Sciatic nerve (tissue), 2 donors: ENCODE results near the gene SIAH3. TPM values are rescaled to one million over a fixed set of nuclear protein-coding genes. Genes with fewer than 3 reads are reported as not detected.

Experiments
- ATAC-seq: fragments of 200-7000 bp; cut with Tn5 transposase; one replicate; pipeline ENCODE4 v1.9.1; 2020; ENCODE audit warnings: mild to moderate bottlenecking, moderate library complexity
- DNase-seq: peaks from one replicate; pipeline ENCODE4 v3.0.0-alpha.2; 2020; ENCODE audit warnings: low spot score
- intact Hi-C: fragments of 100-400 bp; cut with DNase I; formaldehyde crosslinking; loops from one replicate; pipeline ENCODE4 v1.14.2; 2022
- total RNA-seq: library from RNA; stranded (reverse); fragmentation: NEBNext Ultra II Directional; extraction: Animal tissue kit (Norgen Biotek cat#: 25700); gene quantifications from one replicate; pipeline ENCODE4 v1.2.1, GENCODE V29; 2021
- donor health status: DM: no; HTN: no; CAD: no.
- donor health status: DM: no; HTN: no; CAD: no.

SIAH3 gene
- total RNA-seq, 1 donor from 2014 or later = not detected

DNA sequence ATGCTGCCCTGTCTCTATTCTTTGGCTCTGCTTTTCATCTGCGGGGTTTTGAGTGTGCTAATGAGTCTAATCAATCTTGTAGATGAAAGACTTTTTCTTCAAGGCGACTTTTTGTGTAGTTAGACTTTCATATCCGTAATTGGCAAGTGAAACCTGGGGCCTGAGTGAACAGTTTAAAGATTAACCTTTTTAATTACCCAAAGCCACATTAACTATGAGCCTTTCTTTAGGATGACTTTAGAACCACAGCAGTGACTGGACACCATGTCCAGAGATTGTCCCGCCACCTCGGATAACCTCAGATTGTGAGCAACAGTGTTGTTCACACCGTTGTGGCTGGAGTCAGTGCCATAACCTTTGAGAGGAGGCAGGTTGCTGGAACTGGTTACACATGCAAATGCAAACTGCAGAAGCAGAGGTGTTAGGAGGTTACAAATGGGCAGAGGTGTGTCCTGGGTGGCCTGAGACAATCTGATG is 58.7 kb downstream of the SIAH3 start:
- intact Hi-C loops = no loop called here
- ATAC-seq (no peak), DNase-seq (no peak)

GRCh38 chr13:45788011-45788410 is 63.5 kb downstream of the SIAH3 start:
- DNase-seq = no peak
- ATAC-seq = no peak
- intact Hi-C loops = no loop called here

GRCh38 chr13:45787346-45787745 is 64.2 kb downstream of the SIAH3 start:
- DNase-seq = no peak
- intact Hi-C loops = no loop called here
- ATAC-seq = no peak

GRCh38 chr13:45786293-45786920 is 65.1 kb downstream of the SIAH3 start:
- ATAC-seq = no peak
- no peak for DNase-seq
- intact Hi-C loops = no loop called here

DNA sequence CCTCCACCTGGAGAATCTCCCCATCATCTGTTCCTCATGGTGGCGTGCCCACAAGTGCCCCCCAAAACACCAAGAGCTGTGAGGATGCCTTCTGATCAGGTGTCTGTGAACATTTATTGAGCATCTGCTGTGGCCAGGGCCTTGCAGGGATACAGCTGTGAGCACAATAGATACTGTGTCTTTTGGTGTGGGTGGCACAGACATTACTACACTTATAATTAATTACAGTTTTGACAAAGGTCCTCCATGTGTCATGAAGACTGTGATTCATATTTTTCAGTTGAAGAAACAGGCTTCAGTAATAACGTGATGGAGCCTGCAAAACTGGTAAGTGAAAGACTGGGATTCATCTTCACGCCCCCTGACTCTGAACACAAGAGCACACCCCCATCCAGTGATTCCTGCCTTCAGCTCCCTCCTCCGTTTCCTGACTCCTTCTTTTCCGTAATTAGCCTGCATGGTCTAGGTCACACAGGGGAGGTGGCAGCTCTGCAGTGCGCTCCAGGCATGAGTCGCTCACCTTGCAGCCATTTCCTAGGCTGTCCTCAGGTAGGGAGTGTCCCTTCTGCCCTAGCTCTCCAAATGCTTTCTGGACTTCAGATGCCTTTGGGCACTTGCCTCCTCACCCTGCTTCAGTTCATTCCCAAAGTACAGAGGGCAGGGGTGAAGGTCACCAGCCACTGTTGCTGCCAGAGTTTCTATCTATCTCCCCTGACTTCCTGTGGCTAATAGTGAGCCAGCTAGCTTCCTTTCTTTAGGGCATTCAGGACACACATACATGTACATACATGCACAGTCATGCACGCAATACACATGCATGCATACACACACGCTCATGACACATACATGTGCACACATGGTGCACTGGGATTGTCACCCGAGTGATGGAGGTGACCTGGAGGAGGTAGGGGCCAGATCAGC is 66.5 kb downstream of the SIAH3 start:
- intact Hi-C loops = no loop called here
- DNase-seq (no peak), ATAC-seq (no peak)

DNA sequence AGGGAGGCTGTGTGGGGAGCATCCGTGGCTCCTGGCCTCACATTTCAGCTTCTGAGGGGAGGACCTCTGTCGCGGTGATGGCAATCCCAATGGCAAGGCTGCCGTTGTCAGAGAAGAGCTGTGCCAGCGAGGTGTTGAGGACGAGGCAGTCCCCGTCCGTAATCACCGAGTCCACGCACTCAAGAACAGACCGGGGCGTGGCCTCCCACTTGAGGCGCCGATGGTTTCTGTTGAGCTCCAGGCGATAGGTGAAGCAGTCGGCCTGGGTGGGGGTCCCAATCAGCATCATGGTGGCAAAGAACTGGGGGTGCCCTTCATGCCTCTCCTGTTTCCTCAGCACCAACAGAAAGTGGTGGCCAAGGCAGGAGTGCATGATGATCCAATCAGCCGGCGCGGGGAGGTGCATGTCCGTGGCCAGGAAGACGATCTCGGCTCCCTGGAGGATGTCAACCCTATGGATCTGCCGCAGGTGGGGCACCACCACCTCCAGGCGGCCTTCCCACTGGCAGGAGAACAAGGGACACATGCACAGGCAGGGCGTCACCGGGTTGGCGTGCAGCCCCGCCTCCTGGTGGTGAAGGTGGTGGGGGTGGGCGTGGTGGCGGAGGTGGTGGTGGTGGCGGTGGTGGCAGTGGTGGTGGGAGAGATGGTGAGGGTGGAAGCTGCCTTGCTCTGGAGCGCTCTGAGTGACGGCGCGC is 68.1 kb downstream of the SIAH3 start:
- intact Hi-C loops = no loop called here

DNA sequence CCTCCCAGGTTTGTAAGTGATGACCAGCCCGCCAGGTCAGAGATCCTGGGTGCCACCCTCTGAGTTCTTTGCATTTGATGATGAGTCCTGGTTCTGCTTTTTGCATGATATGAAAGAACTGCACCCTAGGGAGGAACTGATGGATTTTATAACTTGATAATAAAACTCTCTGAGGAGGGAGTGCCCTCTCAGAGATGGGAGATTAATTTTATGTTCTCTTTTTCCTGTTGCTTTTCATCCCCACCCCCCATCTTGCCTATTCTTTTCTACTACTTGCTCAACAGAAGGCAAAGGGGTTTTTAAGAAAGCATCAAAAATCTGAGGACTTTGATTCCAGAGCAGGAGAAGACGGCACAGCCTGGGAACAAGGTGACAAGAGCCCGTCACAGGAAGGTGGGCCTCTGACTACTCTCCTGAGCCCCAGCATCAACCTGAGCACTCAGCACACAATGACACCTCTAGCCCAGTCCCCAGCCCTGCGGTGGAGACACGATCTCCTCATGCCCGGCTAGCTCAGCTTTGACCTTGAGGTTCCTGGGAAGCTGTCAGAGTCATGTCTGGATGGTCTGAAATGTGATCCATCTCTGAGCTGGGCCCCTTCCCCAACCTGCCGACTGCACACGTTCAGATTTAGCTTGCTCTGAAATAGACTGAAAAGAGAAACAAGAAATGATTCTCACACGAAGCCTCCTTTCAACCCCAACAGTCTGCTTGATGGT is 69.1 kb downstream of the SIAH3 start:
- DNase-seq = no peak
- no peak for ATAC-seq
- intact Hi-C loops = no loop called here

More for the DNA sequence above, 68.1 kb downstream of the SIAH3 start:
- DNase-seq (no peak), ATAC-seq (no peak)

DNA sequence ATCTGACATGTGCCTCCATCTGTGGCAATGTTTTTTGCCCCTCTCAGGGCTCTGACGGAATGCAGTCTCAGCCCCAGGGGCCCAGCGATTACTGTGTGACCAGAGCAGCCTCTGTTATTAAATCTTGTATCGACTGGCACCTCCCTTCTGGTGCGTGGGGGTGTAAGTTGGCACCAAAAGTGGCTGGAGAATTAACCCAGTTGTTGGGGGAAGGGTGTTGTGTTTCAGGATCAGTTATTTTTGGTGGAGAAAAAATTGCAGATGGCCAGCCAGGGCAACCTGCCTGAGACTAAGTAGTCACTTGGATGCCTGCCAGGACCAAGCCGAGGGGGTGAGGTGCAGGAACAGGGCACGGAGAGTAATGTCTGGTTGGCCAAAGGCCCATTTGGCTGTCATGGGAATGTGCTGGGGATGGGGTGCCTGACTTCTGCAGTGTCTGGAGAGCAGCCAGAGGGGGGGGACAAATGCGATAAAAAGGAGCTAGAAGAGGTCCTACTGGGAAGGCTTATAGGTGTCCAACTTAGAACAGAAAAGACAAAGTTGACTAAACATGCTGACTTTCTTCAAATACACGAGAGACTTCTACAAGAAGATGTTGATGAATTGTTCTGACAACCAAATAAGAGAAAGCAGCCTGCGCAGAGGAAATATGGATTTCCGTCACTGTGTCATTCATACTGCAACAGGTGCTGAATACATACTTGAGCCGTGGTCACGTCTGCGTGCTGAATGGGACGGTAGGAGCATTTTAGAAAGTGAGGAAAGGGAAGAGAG is 69.8 kb downstream of the SIAH3 start:
- peak; percentile 61 for DNase-seq
- intact Hi-C loops = no loop called here
- ATAC-seq = no peak

- intact Hi-C loops = no loop called here
Observed at GRCh38 chr13:45779901-45780300, 71.7 kb downstream of the SIAH3 start.

GRCh38 chr13:45778882-45779281 is 72.7 kb downstream of the SIAH3 start:
- ATAC-seq = no peak
- intact Hi-C loops = no loop called here
- DNase-seq = no peak

More at GRCh38 chr13:45779901-45780300, 71.7 kb downstream of the SIAH3 start:
- no peak for ATAC-seq
- no peak for DNase-seq

DNA sequence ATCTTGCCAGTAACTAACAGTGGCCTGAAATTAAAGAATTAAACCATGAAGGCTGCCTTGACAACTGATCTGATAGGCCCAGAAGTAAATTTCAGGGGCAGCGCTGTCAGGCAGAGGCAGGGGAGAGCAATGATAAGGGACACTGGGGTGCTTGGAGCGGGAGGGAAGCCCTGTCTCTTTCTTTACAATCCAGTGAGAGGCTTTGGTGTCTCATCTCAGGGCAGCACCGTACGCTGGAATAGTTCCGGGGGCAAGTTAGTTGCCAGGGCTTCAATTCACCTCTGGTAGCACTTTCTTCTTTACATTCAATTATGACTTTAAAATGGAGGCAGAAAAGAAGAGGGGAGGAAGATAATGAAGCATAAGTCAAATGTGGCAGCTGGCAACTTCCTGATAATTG is 74.8 kb downstream of the SIAH3 start:
- ATAC-seq (no peak), DNase-seq (no peak)
- intact Hi-C loops = no loop called here

DNA sequence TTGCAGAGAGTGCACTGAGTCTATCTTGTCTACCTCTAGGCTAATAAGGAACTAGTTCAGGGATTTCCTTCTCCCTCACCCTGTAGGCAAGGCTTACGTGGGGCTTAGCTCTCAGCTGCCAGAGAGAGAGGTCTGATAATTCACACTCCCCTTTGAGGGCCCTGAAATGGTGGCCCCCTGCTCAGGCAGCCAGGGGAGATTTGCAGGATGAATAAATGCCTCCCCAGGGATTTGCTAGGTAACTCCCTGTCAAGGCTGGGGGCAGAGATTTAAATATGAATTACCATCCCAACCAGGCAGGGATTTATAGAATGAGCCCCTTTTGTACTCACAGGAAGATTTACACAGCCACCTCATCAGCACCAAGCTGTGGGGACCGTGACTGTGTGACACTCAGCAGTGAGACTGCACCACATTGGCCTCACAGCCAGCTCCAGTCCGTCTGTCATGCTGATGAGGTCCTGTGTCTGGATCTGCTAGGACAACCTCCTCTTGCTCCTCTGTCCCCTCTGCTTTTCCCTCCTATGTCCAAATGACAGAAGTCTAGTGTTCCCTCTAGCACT is 76.1 kb downstream of the SIAH3 start:
- DNase-seq = no peak
- ATAC-seq = no peak
- intact Hi-C loops = no loop called here

- no peak for ATAC-seq
- intact Hi-C loops = no loop called here
- no peak for DNase-seq
Observed at GRCh38 chr13:45773944-45774343, 77.6 kb downstream of the SIAH3 start.

- DNase-seq (no peak), ATAC-seq (no peak)
- intact Hi-C loops = no loop called here
Observed at GRCh38 chr13:45773236-45773635, 78.3 kb downstream of the SIAH3 start.

DNA sequence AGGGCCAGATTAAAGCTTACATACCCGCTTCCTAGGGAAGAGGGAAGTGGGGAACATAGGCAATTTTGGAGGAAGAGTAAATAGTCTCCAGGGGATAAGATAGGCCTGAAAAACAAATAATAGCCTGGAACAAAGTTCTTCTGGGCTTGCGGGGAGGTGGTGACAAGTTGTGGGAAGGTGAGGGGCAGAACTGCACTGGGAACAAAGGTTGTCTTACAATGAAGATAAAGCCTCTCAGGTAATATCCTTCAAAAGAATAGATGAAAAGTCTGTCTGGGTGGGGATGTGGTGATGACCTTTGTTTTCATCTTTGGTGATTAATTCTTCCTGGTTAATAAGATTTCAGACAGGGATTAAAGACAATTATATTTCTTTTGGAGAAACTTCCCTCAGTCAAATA is 80.7 kb downstream of the SIAH3 start:
- intact Hi-C loops = no loop called here
- no peak for ATAC-seq
- no peak for DNase-seq

DNA sequence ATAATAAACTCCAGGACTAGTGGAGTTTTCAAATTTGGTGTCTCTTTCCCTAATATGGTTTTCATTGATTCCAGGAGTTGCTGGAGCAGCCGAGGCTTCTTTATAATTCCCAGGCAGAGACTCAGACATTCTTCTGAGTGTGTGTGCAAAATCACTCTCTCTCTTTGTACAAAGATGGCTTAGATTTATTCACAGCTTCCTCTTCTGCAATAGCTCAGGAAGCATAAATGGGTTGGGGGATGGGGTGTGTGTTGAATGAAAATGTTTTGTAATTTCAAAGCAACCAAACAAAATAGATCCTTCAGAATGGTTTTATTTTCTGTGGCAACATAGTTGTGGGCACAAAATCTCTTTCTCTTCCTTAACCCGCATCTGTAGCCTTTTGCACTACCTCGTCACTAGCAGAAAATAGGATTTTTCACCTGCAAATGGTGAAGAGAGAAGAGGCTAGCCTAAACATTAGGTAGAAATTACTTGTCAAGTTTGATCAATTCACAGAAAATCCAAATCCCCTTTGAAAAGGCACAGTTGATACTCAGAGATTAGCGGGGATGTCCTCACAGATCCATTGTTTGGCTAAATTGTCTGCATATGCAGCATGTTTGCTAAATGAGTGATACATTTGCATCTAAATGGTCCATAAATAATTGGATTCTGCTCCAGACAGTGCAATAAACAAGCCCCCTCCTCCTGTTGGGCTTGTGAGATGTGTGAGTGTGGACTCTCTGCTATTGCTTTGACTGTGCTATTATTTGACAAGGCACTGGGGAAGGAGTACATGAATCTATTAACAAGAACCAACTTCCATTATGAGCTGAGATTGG is 82.7 kb downstream of the SIAH3 start:
- ATAC-seq = no peak
- intact Hi-C loops = no loop called here
- no peak for DNase-seq

DNA sequence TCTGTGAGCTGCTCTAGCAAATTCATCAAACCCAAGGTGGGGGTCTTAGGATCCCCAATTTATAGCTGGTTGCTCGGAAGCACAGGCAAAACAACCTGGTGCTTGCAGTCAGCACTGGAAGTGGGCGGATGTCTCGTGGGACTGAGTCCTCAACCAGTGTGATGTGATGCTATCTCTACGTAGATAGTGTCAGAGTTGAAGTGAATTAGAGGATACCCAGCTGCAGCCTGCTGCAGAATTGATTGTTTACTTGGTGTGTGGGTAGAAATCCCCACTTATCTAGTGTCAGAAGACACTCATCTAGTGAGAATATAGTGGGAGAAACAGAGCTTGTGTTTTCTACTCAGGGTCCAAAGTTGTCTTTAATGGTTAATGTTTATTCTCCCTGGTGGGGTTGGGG is 86.1 kb downstream of the SIAH3 start:
- intact Hi-C loops = no loop called here

More for the DNA sequence above, 86.1 kb downstream of the SIAH3 start:
- ATAC-seq (no peak), DNase-seq (no peak)
